ENCODE measurements around the gene DLL4. TPM values are rescaled to one million over a fixed set of nuclear protein-coding genes. Genes with fewer than 3 reads are reported as not detected.

DLL4 gene
- total and polyA plus RNA-seq, 10 donors, result 1.2 to 26.3 (median 10.2) TPM

DNA sequence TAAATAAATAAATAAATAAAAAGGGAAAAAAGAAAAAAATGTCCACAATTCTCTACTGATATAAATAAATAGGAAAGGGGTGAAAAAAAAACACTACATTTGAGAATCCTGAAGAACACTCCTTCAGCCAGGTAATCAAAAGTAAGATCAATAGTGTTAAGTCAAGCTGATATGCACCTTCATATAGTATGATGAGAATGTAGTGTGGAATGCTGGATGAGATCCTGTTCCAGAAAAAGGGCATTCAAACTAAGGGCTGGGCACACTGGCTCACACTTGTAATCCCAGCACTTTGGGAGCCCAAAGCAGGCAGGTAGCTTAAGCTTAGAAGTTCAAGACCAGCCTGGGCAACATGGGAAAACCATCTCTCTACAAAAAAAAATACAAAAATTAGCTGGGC lies 40.0 kb upstream of the DLL4 start:
- H3K4me1 ChIP-seq, result peaks cover 0 to 28% (median 18%) of the 10 kb centered on the region in 6 donors
- no peaks in the 10 kb centered on the region for H3K36me3 ChIP-seq
- H3K9me3 ChIP-seq, result no peaks in the 10 kb centered on the region
- H3K4me3 ChIP-seq, result no peak overlapping the region
- DNase-seq, result no peak
- no peaks in the 10 kb centered on the region for H3K27me3 ChIP-seq (replicated peaks in 1 of 7)
- TF ChIP-seq POLR2AphosphoS5 (IDR thresholded peaks at IDR 0.05) (no peak), POLR2A (IDR thresholded peaks at IDR 0.05) (no peak)
- TF ChIP-seq, protein P1, sequence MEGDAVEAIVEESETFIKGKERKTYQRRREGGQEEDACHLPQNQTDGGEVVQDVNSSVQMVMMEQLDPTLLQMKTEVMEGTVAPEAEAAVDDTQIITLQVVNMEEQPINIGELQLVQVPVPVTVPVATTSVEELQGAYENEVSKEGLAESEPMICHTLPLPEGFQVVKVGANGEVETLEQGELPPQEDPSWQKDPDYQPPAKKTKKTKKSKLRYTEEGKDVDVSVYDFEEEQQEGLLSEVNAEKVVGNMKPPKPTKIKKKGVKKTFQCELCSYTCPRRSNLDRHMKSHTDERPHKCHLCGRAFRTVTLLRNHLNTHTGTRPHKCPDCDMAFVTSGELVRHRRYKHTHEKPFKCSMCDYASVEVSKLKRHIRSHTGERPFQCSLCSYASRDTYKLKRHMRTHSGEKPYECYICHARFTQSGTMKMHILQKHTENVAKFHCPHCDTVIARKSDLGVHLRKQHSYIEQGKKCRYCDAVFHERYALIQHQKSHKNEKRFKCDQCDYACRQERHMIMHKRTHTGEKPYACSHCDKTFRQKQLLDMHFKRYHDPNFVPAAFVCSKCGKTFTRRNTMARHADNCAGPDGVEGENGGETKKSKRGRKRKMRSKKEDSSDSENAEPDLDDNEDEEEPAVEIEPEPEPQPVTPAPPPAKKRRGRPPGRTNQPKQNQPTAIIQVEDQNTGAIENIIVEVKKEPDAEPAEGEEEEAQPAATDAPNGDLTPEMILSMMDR (IDR thresholded peaks at IDR 0.05 in 8 of 11, conservative IDR thresholded peaks at IDR 0.05 in 3 of 11), result no peak
- intact Hi-C loops (cut with DNase I; ENCODE audit: low total_unique reads), result no loop called here
- H3K27ac ChIP-seq, result no peak overlapping the region

DNA sequence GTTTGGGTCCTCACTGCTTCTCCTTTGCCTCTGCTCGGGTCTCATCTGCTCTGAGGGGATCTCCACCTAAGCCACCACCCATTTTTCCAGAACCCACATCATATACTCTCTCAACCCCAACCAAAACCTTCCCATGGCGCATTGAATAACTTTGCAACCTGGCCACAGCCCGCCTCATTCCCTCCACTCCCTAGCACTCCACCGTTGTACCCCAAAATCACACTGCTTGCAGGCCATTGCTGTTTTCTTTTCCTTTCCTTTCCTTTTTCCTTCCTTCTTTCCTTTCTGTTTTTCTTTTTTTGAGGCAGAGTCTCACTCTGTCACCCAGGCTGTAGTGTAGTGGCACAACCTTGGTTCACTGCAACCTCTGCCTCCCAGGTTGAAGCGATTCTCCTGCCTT lies 38.0 kb upstream of the DLL4 start:
- intact Hi-C loops (cut with DNase I; ENCODE audit: low total_unique reads), result loop anchor here (2.0 to 5.0 kb wide), 2 partner anchors 32 to 214 kb away; no protein-coding TSS in a partner anchor
- no peaks in the 10 kb centered on the region for H3K9me3 ChIP-seq
- H3K27me3 ChIP-seq (replicated peaks in 1 of 7), result no peaks in the 10 kb centered on the region
- DNase-seq, result no peak
- no peak overlapping the region for H3K4me3 ChIP-seq
- H3K27ac ChIP-seq, result no peak overlapping the region
- H3K36me3 ChIP-seq, result peaks cover 0 to 6% (median 2%) of the 10 kb centered on the region in 6 donors
- TF ChIP-seq POLR2AphosphoS5 (IDR thresholded peaks at IDR 0.05) (no peak), POLR2A (IDR thresholded peaks at IDR 0.05) (no peak)
- TF ChIP-seq, protein P1 (IDR thresholded peaks at IDR 0.05 in 8 of 11, conservative IDR thresholded peaks at IDR 0.05 in 3 of 11), result no peak
- peaks cover 11 to 43% (median 34%) of the 10 kb centered on the region in 6 donors for H3K4me1 ChIP-seq
- WGBS, 5 donors, result 81 to 88% (median 86%) methylated on average over 5 of the region's 5 CpGs

DNA sequence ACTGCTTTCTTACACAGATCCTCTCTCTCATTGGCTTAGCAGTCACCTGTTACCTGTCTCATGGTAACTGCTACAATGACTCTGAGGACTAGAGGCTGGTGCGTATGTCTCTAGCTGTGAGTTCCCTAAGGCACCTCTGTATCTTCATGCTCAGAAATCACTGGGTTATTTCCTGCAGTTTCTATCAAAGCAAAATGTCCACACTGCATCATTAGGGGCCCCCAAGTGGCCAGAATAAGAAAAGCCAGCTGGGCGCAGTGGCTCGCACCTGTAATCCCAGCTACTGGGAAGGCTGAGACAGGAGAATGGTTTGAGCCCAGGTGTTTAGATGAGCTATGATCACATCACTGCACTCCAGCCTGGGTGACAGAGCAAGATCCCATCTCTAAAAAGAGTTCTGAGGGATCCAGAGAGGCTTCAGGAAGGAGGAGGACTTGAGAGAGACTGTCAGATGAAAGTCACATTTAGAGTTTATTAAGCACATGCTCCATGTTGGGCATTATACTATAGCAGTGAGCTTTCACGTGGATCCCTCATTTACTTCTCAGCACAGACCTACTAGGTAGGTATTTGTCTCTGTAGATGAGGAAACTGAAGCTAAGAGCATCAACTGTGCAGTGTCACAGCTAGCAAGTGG lies 37.2 kb upstream of the DLL4 start:
- Histone ChIP-seq H3K4me3 (peak overlapping the region in 1 of 8 donors; percentile 98), H3K27ac (peak overlapping the region in 1 of 8 donors; percentile 91), H3K27me3 (replicated peaks in 1 of 7) (no peaks in the 10 kb centered on the region), H3K4me1 (peaks cover 11 to 51% (median 40%) of the 10 kb centered on the region in 6 donors), H3K9me3 (no peaks in the 10 kb centered on the region), H3K36me3 (peaks cover 0 to 14% (median 9%) of the 10 kb centered on the region in 6 donors)
- DNase-seq, result no peak
- 14 to 25% (median 19%) methylated on average over 4 of the region's 4 CpGs for WGBS, 5 donors
- TF ChIP-seq, protein P1 (IDR thresholded peaks at IDR 0.05 in 8 of 11, conservative IDR thresholded peaks at IDR 0.05 in 3 of 11), result peak in 9 of 11 experiments; percentile 14 to 74 (median 64)
- no peak for TF ChIP-seq POLR2A (IDR thresholded peaks at IDR 0.05)
- no peak for TF ChIP-seq POLR2AphosphoS5 (IDR thresholded peaks at IDR 0.05)
- intact Hi-C loops (cut with DNase I; ENCODE audit: low total_unique reads), result loop anchor here (2.0 to 5.0 kb wide), 2 partner anchors 33 to 215 kb away; no protein-coding TSS in a partner anchor

DNA sequence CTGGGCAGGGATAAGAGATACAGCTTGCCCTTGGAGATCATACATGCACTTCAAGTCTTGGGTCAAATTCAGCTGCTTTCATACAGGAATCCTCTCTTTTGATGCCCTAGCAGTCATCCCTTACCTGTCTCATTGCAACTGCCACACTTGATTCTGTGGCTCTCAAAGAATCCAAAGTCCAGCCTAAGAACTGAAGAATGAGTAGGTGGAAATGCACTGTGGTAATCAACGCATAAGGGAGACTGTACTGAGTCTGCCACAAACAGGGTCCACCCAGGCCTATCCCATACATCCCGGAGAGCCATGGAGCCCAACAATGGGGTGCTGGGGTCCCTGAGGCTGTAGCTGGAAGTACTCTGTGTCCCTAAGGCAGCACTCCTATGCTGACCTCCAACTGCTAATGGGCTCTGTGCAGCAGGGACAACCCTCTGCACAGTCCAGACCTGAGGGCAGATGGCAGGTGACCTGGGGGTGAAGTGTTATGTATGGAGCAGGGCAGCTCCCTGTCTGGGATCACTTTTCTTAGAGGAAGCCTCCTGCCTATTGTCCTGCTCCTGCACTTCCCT lies 36.6 kb upstream of the DLL4 start:
- peak overlapping the region in 1 of 8 donors; percentile 98 for H3K4me3 ChIP-seq
- TF ChIP-seq POLR2AphosphoS5 (IDR thresholded peaks at IDR 0.05) (no peak), POLR2A (IDR thresholded peaks at IDR 0.05) (no peak)
- TF ChIP-seq, protein P1 (IDR thresholded peaks at IDR 0.05 in 8 of 11, conservative IDR thresholded peaks at IDR 0.05 in 3 of 11), result no peak
- H3K9me3 ChIP-seq, result no peaks in the 10 kb centered on the region
- peak overlapping the region in 1 of 8 donors; percentile 91 for H3K27ac ChIP-seq
- H3K36me3 ChIP-seq, result peaks cover 0 to 20% (median 12%) of the 10 kb centered on the region in 6 donors
- WGBS, 5 donors, result 79 to 98% (median 87%) methylated on average over 2 of the region's 2 CpGs
- intact Hi-C loops (cut with DNase I; ENCODE audit: low total_unique reads), result loop anchor here (5.0 kb wide), 1 partner anchor 215 kb away; no protein-coding TSS in a partner anchor
- H3K27me3 ChIP-seq (replicated peaks in 1 of 7), result no peaks in the 10 kb centered on the region
- peaks cover 11 to 57% (median 42%) of the 10 kb centered on the region in 6 donors for H3K4me1 ChIP-seq
- DNase-seq, result no peak

Measured in spleen (tissue), 11 donors.